NOMO-1 treated with DMSO at 0.1 percent for 48 hours (cell line): ENCODE results near the gene AQP12B.

Experiments used
- DNase-seq: peaks from one replicate; lab custom pipeline; 2025; ENCODE audit not compliant: unreplicated experiment; lab: John Stamatoyannopoulos, UW

Gene AQP12B

DNA sequence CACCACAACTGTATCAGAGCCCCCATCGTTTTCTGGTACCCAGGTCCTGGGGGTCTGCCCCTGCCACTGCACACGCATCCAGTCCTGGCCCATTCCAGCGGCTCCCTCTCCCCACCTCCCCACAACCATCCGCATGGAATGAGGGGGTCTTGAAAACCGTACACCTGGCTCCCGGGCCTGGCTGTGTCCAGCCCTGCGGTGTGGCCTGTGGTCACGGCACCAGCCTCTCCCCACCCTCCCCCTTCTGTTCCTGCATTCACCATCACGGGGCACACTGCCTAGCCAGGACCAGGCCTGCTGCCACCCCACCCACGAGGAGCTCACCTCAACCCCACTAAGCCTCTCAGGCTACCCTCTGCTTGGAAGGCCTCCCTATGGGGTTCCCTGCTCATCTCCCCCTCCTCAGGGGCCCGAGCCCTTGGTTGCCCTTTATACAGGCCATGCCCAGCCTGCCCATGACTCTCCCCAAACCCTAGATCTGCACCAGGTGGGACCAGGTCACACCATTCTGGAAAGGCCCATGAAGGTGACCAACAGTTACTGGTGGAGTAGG is 46.0 kb downstream of the AQP12B start:
- no peak for DNase-seq

DNA sequence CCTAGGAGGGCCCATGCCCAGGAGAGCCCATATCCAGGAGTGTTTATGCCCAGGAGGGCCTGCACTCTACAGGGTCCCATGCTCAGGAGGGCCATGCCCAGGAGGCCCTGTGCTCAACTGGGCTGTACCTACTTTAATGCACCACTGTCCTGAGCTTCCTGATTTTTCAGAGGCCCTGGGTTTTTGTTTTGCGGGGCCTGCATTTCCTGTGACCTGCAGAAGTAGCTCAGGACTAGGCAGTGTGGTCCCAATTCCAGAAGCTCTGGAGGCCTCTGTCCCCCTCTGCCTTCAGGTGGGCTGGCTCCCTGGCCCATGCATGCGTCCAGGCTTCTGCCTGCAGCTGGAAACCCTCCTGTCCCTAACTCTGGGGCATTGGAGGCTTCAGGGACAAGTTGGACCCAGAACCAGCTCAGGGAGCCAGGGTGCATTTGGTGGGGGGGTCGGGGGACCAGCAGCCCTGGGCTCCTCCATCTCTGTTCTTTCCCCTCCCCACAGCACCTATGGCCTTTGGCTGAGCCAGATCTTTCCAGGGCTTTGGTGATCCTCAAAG is 46.6 kb downstream of the AQP12B start:
- peak; percentile 13 for DNase-seq

DNA sequence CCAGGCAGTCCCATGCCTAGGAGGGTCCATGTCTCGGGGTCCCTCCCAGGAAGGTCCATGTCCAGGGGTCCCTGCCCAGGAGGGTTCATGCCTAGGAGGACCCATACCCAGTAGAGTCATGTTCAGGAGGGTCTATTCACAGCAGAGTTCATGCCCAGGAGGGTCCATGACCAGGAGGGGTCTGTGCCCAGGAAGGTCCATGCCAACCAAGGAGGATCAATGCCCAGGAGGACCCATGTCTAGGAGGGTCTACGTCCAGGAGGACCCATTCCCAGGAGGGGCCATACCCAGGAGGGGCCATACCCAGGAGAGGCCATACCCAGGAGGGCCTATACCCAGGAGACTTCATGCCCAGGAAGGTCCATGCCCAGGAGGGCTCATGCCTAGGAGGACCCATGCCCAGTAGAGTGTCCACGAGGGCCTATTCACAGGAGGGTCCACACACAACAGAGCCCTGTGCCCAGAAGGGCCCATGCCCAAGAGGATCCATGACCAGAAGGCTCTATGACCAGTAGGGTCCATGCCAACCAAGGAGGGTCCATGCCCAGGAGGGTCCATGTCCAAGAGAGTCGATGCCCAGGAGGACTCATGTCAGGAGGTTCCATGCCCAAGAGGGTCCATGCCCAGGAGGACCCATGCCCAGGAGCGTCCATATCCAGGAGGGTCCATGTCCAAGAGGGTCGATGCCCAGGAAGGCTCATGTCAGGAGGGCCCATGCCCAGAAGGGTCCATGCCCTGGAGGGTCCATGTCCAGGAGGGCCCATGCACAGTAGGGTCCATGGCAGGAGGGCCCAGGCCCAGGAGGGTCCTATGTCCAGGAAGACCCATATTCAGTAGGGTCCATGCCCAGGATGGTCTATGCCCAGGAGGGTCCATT is 47.3 kb downstream of the AQP12B start:
- DNase-seq = no peak

DNA sequence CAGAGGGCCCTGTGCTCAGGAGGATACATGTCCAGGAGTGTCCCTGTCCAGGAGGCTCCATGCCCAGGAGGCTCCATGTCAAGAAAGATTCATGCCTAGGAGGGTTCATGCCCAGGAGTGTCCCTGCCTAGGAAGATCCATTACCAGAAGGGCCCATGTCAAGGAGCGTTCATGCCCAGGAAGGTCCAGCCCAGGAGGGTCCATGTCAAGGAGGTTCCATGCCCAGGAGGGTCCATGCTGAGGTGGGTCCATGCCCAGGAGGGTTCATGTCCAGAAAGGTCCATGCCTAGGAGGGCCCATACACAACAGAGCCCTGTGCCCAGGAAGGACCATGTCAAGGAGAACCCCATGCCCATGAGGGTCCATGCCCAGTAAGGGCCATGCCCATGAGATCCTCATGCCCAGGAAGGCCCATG is 50.4 kb downstream of the AQP12B start:
- DNase-seq = no peak

DNA sequence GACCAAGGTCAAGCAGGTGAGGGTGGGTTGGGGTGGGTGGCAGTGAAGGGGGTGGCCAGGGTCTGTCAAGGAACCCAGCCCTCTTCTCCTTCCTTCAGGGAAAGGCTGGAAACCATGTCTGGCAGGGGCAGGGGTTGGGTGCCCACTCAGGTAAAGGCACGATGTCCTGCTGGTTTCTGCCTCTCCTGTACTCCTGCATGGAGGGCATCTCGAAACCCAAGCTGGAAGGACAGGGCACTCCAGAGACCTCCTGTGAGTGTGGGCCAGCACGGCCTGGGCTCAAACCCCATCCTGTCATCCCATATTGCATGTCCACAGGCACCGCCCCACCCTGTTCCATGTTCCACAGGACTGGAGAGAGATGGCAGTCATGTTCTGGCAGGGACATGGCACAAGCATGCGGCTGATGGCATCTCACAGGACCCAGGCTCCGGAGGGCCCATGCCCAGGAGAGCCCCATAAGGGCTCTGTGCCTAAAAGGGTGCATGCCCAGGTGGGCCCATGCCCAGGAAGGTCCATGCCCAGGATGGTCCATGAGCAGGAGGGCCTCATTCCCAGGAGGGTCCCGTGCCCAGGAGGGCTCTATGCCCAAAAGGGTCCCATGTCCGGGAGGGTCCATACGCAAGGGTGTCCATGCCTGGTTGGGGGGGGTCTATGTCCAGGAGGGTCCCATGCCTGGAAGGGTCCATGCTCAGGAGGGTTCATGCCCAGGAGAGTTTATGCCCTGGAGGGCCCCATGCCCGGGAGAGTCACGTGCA is 51.0 kb downstream of the AQP12B start:
- DNase-seq = no peak

DNA sequence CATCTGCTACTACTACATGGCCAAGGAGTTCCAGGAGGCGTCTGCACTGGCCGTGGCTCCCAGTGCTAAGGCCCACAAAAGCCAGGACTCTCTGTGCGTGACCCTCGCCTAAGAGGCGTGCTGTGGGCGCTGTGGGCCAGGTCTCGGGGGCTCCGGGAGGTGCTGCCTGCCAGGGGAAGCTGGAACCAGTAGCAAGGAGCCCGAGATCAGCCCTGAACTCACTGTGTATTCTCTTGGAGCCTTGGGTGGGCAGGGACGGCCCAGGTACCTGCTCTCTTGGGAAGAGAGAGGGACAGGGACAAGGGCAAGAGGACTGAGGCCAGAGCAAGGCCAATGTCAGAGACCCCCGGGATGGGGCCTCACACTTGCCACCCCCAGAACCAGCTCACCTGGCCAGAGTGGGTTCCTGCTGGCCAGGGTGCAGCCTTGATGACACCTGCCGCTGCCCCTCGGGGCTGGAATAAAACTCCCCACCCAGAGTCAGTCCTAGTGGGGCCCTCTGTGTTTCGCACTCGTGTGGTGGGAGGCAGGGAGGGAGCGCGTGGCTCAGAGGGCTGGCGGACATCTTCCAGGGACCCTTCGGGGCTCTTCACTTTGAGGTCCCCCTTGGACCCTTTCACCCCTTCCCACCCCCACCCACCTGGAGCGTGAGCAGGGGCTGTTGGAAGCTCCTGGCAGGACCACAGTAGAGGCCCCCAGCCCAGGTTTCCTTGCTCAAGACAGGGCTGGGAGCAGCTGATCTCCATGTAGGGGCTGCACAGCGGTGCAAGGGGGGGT is 51.7 kb downstream of the AQP12B start:
- DNase-seq = no peak

DNA sequence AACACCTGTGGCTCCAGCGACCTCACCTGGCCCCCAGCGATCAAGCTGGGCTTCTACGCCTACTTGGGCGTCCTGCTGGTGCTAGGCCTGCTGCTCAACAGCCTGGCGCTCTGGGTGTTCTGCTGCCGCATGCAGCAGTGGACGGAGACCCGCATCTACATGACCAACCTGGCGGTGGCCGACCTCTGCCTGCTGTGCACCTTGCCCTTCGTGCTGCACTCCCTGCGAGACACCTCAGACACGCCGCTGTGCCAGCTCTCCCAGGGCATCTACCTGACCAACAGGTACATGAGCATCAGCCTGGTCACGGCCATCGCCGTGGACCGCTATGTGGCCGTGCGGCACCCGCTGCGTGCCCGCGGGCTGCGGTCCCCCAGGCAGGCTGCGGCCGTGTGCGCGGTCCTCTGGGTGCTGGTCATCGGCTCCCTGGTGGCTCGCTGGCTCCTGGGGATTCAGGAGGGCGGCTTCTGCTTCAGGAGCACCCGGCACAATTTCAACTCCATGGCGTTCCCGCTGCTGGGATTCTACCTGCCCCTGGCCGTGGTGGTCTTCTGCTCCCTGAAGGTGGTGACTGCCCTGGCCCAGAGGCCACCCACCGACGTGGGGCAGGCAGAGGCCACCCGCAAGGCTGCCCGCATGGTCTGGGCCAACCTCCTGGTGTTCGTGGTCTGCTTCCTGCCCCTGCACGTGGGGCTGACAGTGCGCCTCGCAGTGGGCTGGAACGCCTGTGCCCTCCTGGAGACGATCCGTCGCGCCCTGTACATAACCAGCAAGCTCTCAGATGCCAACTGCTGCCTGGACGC is 52.5 kb downstream of the AQP12B start:
- DNase-seq = no peak

DNA sequence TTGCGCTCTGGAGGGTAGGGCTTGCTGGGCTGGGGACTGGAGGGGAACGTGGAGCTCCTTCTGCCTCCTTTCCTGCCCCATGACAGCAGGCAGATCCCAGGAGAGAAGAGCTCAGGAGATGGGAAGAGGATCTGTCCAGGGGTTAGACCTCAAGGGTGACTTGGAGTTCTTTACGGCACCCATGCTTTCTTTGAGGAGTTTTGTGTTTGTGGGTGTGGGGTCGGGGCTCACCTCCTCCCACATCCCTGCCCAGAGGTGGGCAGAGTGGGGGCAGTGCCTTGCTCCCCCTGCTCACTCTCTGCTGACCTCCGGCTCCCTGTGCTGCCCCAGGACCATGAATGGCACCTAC is 53.1 kb downstream of the AQP12B start:
- no peak for DNase-seq

DNA sequence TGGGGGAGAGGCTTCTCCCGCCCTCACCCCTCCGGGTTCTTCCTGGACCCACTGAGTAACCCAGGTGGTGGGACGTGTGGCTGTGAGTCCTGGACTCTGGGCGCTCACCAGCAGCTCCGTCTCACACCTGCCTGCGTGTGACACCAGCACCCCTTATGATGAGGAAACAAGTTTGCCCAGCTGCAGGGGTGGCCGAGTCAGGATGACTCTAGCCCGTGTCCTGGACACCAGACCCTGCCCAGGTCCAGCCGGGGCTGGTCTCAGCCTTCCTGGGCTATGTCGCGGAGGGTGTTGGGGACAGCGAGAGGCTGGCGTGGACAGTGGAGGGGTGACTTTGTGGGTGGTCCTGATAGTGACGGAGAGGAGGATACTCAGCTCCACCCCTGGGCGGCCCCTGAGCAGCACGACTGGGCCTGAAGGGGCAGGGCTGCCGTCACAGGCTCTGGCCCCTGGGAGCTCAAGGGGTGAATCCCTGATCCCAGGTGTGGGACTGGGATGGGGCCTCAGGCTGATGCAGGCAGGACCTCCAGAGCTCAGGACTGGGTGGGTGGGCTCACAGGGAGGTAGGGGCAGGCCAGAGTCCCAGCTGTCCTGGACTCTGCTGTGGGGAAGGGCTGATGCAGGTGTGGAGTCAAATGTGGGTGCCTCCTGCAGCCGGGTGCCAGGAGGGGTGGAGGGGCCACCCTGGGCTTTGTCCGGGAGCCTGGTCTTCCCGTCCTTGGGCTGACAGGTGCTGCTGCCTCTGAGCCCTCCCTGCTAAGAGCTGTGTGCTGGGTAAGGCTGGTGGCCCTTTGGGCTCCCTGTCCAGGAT is 53.7 kb downstream of the AQP12B start:
- no peak for DNase-seq

DNA sequence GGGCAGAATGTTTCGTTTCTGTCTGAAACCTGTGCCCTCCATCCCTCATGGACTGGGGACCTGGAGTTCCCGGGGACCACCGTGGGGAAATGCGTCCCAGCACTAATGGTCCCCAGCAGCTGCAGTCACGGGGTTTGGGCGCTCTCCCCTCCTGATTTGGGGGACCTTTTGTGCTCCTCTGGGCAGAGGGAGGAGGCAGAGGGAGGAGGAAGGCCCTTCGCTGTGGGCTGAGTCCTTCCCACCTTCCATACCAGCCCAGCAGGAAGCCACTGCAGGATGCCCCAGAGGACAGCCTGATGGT is 54.2 kb downstream of the AQP12B start:
- DNase-seq = no peak

DNA sequence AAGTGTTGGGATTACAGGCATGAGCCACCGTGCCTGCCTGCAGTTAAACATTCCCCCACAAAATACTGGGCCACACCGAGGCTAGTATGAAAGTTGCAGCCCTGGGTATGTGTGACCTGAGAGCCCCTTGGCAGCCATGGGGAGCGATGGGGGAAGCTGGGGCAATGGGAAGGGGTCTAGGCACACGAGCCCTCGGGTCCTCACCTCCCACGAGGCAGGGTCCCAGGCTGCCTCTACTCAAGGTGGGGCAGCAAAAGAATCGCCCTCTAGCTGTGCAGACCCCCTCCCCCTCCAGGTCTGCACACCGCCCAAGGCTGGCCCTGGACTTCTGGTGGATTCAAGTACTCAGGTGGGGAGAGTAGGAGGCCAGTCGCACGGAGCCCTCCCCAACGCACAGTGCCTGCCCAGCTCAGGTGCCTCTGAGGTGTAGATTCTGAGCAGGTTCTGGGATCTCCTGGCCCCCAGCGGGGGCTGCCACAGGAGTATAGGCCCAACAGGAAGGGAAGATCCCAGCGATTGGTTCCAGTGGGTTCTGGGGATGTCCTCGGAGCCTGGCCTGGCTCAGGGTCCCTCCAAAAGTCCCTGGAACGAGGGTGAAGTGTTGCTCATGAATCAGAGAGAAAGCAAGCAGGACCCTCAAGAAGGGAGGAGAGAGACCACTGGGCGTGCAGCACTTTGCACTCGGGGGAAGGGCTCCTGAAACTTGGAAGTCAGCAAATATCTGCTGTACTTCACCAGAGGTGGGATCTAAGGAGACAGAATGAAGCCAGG is 54.8 kb downstream of the AQP12B start:
- DNase-seq = no peak

DNA sequence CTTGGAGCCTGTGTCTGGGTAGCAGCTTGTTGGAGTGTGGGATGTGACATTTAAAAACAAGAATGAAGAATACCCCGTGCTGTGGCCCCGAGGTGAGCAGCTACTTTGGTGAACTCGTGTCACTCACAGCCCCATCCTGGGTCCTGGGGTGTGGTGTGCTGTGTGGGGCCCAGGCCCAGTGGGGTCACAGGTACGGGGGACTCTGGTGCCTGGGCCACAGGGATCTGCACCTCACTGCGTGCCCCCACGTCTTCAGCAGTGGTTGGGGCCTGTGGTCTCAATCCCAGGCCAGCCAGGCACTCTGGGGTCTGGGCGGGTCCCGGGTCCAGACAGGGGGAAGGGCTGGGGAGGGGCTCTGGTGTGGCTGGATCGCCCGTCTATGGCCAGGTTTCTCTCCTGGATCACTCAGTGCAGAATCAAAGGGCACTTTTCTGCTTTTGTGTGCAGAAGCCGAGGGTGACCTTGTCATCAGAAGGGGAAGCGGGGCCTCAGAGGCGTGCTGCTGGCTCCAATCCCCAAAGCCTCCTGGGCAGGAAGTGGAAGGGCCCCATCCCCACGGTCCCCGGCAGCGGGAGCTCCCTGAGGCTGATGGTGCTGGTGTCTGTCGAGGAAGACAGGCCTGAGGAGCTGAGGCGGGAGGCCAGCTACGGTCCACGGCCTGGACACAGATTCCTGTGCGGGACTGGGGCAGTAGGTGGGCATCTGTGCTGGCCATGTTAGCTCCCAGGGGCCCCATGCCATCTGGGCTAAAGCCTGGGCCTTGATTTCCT is 56.0 kb downstream of the AQP12B start:
- peak; percentile 88 for DNase-seq
